PC-9 (cell line): ENCODE measurements around the gene UNCX.

Experiments
- EZH2 ChIP-seq: fragments of 200-600 bp; sonication (generic); IDR thresholded peaks from 2 replicates; pipeline ENCODE4 v1.8.0; 2017; ENCODE audit warnings: antibody characterized with exemption, low read depth
- TF ChIP-seq, protein P1 (sequence below): fragments of 200-600 bp; sonication (generic); conservative IDR thresholded peaks from 2 replicates; pipeline ENCODE4 v1.6.1; 2017; ENCODE audit warnings: mixed run types, antibody characterized with exemption, mild to moderate bottlenecking, moderate library complexity

DNA sequence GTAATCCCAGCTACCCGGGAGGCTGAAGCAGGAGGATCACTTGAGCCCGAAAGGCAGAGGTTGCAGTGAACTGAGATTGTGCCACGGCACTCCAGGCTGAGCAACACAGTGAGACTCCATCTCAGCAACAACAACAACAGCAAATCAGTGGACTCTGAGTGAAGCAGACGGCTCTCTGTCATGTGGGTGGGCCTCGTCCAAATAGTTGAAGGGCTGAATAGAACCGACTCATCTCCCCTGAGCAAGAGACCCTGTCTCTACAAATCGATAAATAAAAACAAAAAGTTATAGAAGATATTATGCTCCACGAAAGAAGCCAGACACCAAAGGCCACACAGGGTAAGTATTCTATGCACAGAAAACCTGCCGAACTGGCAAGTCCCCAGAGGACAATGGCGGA lies 45.9 kb downstream of the UNCX start:
- TF ChIP-seq, protein P1, sequence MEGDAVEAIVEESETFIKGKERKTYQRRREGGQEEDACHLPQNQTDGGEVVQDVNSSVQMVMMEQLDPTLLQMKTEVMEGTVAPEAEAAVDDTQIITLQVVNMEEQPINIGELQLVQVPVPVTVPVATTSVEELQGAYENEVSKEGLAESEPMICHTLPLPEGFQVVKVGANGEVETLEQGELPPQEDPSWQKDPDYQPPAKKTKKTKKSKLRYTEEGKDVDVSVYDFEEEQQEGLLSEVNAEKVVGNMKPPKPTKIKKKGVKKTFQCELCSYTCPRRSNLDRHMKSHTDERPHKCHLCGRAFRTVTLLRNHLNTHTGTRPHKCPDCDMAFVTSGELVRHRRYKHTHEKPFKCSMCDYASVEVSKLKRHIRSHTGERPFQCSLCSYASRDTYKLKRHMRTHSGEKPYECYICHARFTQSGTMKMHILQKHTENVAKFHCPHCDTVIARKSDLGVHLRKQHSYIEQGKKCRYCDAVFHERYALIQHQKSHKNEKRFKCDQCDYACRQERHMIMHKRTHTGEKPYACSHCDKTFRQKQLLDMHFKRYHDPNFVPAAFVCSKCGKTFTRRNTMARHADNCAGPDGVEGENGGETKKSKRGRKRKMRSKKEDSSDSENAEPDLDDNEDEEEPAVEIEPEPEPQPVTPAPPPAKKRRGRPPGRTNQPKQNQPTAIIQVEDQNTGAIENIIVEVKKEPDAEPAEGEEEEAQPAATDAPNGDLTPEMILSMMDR, result no peak
- TF ChIP-seq EZH2, result no peak
